ENCODE data around the gene PIKFYVE.

GRCh38 chr2:208251098-208251497, 15.0 kb upstream of the PIKFYVE start:
- TF ChIP-seq CTCF (IDR thresholded peaks at IDR 0.05) (no peak), POLR2A (IDR thresholded peaks at IDR 0.05) (no peak), EP300 (IDR thresholded peaks at IDR 0.05) (no peak)

All from tibial nerve (tissue), 4 donors.